Thoracic aorta (tissue), 2 donors: ENCODE data around the gene SMIM26. TPM values are rescaled to one million over a fixed set of nuclear protein-coding genes. Genes with fewer than 3 reads are reported as not detected.

Source experiments
- ATAC-seq: fragments of 150-250 bp; one replicate; pipeline ENCODE4 v1.8.0; 2017; ENCODE audit warnings: low read depth; ENCODE audit not compliant: insufficient number of reproducible peaks, low FRiP score
- DNase-seq: peaks from one replicate; pipeline ENCODE4 v3.0.0-alpha.2; 2020; ENCODE audit warnings: low spot score
- H3K27ac ChIP-seq, 2 donors: fragments of 200-600 bp; sonication (generic); 1 replicate in 1 of 2; 2 replicates in 1 of 2; pipeline ENCODE4 v1.5.1; 2016; ENCODE audit warnings: mild to moderate bottlenecking in 2 of 2, moderate library complexity in 2 of 2
- H3K27me3 ChIP-seq: fragments of 200-600 bp; sonication (generic); replicated peaks from 2 replicates; pipeline ENCODE4 v1.6.0; 2016; ENCODE audit warnings: mild to moderate bottlenecking; ENCODE audit not compliant: insufficient read depth
- H3K36me3 ChIP-seq: fragments of 200-600 bp; sonication (generic); one replicate; pipeline ENCODE4 v1.5.1; 2016
- H3K4me1 ChIP-seq, 2 donors: fragments of 200-600 bp; sonication (generic); 1 replicate in 1 of 2; 2 replicates in 1 of 2; pipeline versions ENCODE4 v1.5.1 to v1.6.0; 2016; ENCODE audit warnings: low read depth in 2 of 2, mild to moderate bottlenecking in 1 of 2; ENCODE audit not compliant: control insufficient read depth in 1 of 2
- H3K4me3 ChIP-seq: fragments of 200-600 bp; sonication (generic); 2 replicates; pipeline ENCODE4 v1.5.1; 2016; ENCODE audit warnings: mild to moderate bottlenecking
- H3K9me3 ChIP-seq: fragments of 200-600 bp; sonication (generic); 2 replicates; pipeline ENCODE4 v1.5.1; 2016
- CTCF ChIP-seq: fragments of 200-600 bp; sonication (generic); IDR thresholded peaks from one replicate; pipeline ENCODE4 v1.5.1; 2019; ENCODE audit warnings: antibody characterized with exemption
- total RNA-seq, 2 donors: library from RNA; depleted of rRNA; stranded (reverse); fragments of >200 nt; gene quantifications; one replicate each; pipeline versions ENCODE4 v1.1.0 to v1.2.3, GENCODE V29; 2016

SMIM26 gene
- total RNA-seq, 2 donors from 2014 or later: 47.5 to 113 TPM

DNA sequence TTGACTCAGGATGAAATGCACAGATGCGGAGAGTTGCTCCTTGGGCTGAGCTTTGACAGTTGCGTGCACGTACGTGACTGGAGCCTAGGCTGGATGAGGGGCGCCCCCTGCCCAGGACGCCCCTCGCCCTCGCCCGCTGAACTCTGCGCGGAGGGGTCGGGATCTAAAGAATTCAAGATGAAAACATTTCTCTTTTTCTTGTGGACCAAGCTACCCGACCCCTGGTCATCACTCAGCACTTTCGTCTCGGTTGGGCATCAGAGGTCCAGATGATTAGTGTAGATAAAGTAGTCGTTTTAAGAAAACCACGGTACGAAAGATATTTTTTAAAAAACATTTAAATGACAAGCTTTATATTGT is 21.3 kb downstream of the SMIM26 start:
- H3K36me3 ChIP-seq: no peaks in the 10 kb centered on the region
- H3K27me3 ChIP-seq: no peaks in the 10 kb centered on the region
- no peak for TF ChIP-seq CTCF
- peak overlapping the region; percentile 94 for H3K4me3 ChIP-seq
- H3K4me1 ChIP-seq: peaks cover 9 to 17% of the 10 kb centered on the region in 2 donors
- H3K9me3 ChIP-seq: no peaks in the 10 kb centered on the region
- ATAC-seq: no peak
- H3K27ac ChIP-seq: peak overlapping the region; percentile 65 to 76
- DNase-seq: no peak

- no peak for ATAC-seq
- DNase-seq: no peak
- TF ChIP-seq CTCF: no peak
- Histone ChIP-seq H3K4me3 (no peak overlapping the region), H3K27ac (no peak overlapping the region), H3K9me3 (no peaks in the 10 kb centered on the region), H3K4me1 (peaks cover 9 to 17% of the 10 kb centered on the region in 2 donors), H3K27me3 (no peaks in the 10 kb centered on the region), H3K36me3 (peaks cover 7% of the 10 kb centered on the region)
Measured at GRCh38 chr20:18589941-18590674, 22.9 kb downstream of the SMIM26 start.

GRCh38 chr20:18596270-18596669 is 29.0 kb downstream of the SMIM26 start:
- Histone ChIP-seq H3K27me3 (no peaks in the 10 kb centered on the region), H3K4me1 (no peaks in the 10 kb centered on the region), H3K9me3 (no peaks in the 10 kb centered on the region), H3K36me3 (peaks cover 18% of the 10 kb centered on the region), H3K4me3 (no peak overlapping the region), H3K27ac (no peak overlapping the region)
- TF ChIP-seq CTCF: no peak
- DNase-seq (no peak), ATAC-seq (no peak)

GRCh38 chr20:18609741-18610140 is 42.5 kb downstream of the SMIM26 start:
- peaks cover 0 to 5% of the 10 kb centered on the region in 2 donors for H3K4me1 ChIP-seq
- ATAC-seq (no peak), DNase-seq (no peak)
- no peaks in the 10 kb centered on the region for H3K9me3 ChIP-seq
- peaks cover 8% of the 10 kb centered on the region for H3K36me3 ChIP-seq
- no peak for TF ChIP-seq CTCF
- H3K4me3 ChIP-seq: no peak overlapping the region
- no peak overlapping the region for H3K27ac ChIP-seq
- no peaks in the 10 kb centered on the region for H3K27me3 ChIP-seq

GRCh38 chr20:18611492-18611891 is 44.3 kb downstream of the SMIM26 start:
- Histone ChIP-seq H3K27ac (no peak overlapping the region), H3K27me3 (no peaks in the 10 kb centered on the region), H3K36me3 (peaks cover 8% of the 10 kb centered on the region), H3K9me3 (no peaks in the 10 kb centered on the region), H3K4me1 (peaks cover 0 to 21% of the 10 kb centered on the region in 2 donors), H3K4me3 (no peak overlapping the region)
- ATAC-seq (no peak), DNase-seq (no peak)
- TF ChIP-seq CTCF: no peak
